Cardiac muscle cell (in vitro differentiated cells and primary cell): ENCODE results near the gene GOLGA2. TPM values are rescaled to one million over a fixed set of nuclear protein-coding genes. Genes with fewer than 3 reads are reported as not detected.

Experiments used
- DNase-seq, 2 donors: peaks; one replicate each; pipeline versions ENCODE4 v3.0.0 to v3.0.0-alpha.2; 2010 to 2017; ENCODE audit warnings: low read depth in 1 of 2, low spot score in 1 of 2
- H3K27ac ChIP-seq: fragments of 200-600 bp; sonication (generic); 2 replicates; pipeline ENCODE4 v1.5.1; 2016
- H3K27me3 ChIP-seq: fragments of 200-600 bp; sonication (generic); 2 replicates; pipeline ENCODE4 v1.6.0; 2016; ENCODE audit warnings: control low read depth
- H3K36me3 ChIP-seq: fragments of 200-600 bp; sonication (generic); 2 replicates; pipeline ENCODE4 v1.5.1; 2016; ENCODE audit warnings: control low read depth
- H3K4me1 ChIP-seq: fragments of 200-600 bp; sonication (generic); 2 replicates; pipeline ENCODE4 v1.8.1; 2017; ENCODE audit warnings: low read depth, mild to moderate bottlenecking, mixed run types
- H3K4me3 ChIP-seq: fragments of 200-600 bp; sonication (generic); 2 replicates; pipeline ENCODE4 v1.5.1; 2016; ENCODE audit warnings: mild to moderate bottlenecking
- H3K9me3 ChIP-seq: fragments of 200-600 bp; sonication (generic); 2 replicates; pipeline ENCODE4 v1.5.1; 2017; ENCODE audit warnings: low read depth, mild to moderate bottlenecking, control low read depth
- polyA plus RNA-seq: library from polyadenylated mRNA; unstranded; fragments of >200 nt; fragmentation: Nextera tagmentation; extraction: Ambion mirVana; gene quantifications from 2 replicates; pipeline ENCODE4 v1.2.1, GENCODE V29; 2016
- total RNA-seq: library from RNA; depleted of rRNA; stranded (reverse); fragments of >200 nt; gene quantifications from 2 replicates; pipeline ENCODE4 v1.2.3, GENCODE V29; 2016
- TF ChIP-seq, protein P1 (sequence below): IDR thresholded peaks from 2 replicates; pipeline ENCODE4 v1.5.1; 2012; ENCODE audit warnings: low read depth, mild to moderate bottlenecking, low read length

The GOLGA2 gene
- total and polyA plus RNA-seq, 2 experiments from 2014 or later, result 32.0 to 95.3 TPM

DNA sequence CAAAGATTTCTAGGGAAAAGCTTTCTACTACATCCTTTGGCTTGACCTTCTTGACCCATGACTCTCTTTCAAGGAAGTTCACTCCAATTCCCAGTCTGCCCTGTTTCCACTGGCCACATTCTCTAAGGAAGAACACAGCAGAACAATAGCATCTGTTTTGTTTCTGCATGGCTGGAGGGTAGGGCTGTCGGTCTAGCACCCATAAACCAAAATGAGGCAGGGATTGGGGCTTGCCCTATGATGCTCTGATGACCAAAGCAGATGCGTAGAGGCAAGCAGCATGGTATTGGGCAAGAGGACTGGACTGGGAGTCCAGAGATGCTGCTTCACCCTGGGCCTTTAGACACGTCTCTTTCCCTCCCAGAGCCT lies 24.1 kb downstream of the GOLGA2 start:
- Histone ChIP-seq H3K27ac (no peak overlapping the region), H3K27me3 (no peaks in the 10 kb centered on the region), H3K36me3 (no peaks in the 10 kb centered on the region), H3K4me3 (no peak overlapping the region), H3K9me3 (no peaks in the 10 kb centered on the region), H3K4me1 (no peaks in the 10 kb centered on the region)
- peak in 1 of 2 donors; percentile 35 for DNase-seq
- TF ChIP-seq, protein P1, sequence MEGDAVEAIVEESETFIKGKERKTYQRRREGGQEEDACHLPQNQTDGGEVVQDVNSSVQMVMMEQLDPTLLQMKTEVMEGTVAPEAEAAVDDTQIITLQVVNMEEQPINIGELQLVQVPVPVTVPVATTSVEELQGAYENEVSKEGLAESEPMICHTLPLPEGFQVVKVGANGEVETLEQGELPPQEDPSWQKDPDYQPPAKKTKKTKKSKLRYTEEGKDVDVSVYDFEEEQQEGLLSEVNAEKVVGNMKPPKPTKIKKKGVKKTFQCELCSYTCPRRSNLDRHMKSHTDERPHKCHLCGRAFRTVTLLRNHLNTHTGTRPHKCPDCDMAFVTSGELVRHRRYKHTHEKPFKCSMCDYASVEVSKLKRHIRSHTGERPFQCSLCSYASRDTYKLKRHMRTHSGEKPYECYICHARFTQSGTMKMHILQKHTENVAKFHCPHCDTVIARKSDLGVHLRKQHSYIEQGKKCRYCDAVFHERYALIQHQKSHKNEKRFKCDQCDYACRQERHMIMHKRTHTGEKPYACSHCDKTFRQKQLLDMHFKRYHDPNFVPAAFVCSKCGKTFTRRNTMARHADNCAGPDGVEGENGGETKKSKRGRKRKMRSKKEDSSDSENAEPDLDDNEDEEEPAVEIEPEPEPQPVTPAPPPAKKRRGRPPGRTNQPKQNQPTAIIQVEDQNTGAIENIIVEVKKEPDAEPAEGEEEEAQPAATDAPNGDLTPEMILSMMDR, result no peak

DNA sequence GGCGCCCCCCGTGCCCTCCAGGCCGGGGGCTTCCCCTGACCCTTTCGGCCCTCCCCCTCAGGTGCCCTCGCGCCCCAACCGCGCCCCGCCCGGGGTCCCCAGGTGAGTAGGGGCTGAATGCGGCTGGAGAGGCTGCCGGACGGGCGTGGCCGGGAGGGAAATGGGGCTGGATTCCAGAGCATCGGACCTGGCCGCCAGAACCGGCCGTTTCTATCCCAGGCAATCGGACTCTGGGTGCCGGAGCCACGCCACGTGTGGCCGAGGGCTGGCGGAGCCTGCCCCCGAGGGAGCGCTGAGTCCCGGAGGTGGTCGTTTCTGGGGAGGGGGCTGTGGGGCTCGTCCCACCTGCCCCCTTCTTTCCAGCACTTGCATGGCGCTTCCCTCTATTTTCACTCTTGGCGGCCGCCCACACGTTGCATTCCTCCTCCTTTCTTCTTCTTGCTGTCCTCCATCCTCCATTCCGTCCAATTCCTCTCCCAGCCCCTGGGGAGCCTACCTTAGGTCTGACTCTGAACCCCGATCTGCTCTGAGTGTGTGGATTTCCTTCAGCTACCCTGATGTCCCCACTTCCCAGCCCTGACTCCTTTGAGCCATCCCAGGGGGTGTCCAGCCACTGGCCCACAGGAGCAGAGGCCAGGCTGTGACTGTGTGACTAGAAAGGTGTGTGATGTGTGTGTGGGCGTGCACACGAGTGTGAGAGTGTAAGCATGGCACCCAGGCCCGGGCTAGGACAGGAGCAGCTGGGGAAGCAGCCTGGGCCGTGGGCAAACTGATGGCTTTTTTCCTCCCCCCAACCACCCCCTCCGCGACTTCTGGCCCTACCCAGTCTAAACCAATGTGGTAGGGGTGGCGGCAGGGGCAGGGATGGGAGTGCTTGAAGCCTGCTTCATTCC lies 24.7 kb downstream of the GOLGA2 start:
- no peaks in the 10 kb centered on the region for H3K36me3 ChIP-seq
- H3K9me3 ChIP-seq, result no peaks in the 10 kb centered on the region
- no peak for DNase-seq
- H3K4me1 ChIP-seq, result no peaks in the 10 kb centered on the region
- peak overlapping the region; percentile 34 for H3K4me3 ChIP-seq
- H3K27me3 ChIP-seq, result no peaks in the 10 kb centered on the region
- TF ChIP-seq, protein P1, result no peak
- no peak overlapping the region for H3K27ac ChIP-seq

DNA sequence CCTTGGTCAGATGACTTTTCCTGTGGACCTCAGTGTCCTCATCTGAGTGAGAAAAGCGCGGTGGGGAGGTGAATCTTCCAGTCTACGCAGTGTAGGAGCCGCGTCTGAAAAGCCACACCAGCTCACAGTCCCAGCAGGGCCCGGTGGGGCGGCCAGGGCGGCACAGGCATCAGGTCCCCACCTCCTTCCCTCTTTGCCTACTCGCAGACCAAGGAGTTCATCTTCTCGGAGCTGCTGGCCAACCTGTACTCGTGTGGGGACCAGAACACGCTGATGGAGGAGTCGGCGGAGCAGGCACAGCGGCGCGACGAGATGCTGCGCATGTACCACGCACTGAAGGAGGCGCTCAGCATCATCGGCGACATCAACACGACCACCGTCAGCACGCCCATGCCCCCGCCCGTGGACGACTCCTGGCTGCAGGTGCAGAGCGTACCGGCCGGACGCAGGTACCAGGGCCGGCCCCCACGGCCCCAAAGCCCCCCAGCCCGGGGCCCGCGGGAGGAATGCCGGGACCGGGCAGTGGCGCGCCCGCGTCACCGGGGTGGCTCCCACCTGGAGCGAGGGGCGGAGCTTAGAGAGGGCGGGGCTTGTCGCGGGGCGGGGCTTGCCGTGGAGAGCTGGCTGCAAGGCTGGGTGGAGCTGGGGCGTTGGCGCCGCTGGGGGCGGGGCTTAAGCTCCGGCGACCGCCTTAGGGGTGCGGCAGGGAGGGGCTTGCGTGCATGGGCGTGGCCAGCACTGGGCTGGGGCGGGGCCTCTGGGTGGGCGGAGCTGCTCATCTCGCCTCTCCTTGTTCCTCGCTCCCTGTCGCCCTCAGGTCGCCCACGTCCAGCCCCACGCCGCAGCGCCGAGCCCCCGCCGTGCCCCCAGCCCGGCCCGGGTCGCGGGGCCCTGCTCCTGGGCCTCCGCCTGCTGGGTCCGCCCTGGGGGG lies 25.6 kb downstream of the GOLGA2 start:
- DNase-seq, result peak; percentile 63 to 89
- Histone ChIP-seq H3K36me3 (no peaks in the 10 kb centered on the region), H3K27ac (no peak overlapping the region), H3K4me3 (peak overlapping the region; percentile 34), H3K9me3 (no peaks in the 10 kb centered on the region), H3K27me3 (no peaks in the 10 kb centered on the region), H3K4me1 (no peaks in the 10 kb centered on the region)
- TF ChIP-seq, protein P1, result no peak

DNA sequence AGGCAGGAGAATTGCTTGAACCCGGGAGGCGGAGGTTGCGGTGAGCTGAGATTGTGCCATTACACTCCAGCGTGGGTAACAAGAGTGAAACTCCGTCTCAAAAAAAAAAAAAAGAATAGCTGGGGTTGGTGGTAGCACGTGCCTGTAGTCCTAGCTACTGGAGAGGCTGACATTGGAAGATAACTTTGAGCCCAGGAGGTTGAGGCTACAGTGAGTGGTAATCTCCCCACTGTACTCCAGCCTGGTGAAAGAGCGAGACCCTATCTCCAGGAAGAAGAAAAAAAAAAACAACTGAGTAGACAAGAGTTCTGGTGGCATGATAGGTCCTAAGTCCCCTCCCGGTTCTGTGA lies 26.3 kb downstream of the GOLGA2 start:
- H3K4me3 ChIP-seq, result no peak overlapping the region
- DNase-seq, result no peak

DNA sequence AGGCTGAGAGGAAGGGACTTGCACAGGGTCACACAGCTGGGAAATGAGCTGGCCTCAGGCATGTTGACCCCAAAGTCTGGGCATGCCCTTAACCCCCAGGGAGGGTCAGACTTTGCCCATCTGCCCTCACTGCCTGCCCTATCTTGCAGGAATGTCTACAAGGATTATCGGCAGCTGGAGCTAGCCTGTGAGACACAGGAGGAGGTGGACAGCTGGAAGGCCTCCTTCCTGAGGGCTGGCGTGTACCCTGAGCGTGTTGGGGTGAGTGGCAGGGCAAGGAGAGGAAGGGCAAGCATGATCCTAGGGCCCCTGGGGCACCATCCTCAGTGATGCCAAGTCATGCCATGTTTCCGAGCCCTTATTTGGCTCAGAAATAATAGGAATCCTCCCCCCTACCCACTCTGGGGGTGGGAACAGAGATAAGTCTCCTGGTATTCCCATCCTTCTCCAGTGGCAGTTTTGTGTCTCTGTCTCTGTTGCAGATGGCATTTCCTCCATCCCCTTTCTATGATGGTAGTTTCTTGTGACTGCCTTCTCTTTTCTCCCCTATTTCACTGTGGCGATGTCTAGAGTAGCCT lies 28.5 kb downstream of the GOLGA2 start:
- H3K27ac ChIP-seq, result no peak overlapping the region
- no peak for DNase-seq
- H3K4me3 ChIP-seq, result no peak overlapping the region
- H3K27me3 ChIP-seq, result no peaks in the 10 kb centered on the region
- H3K4me1 ChIP-seq, result no peaks in the 10 kb centered on the region
- H3K9me3 ChIP-seq, result no peaks in the 10 kb centered on the region
- H3K36me3 ChIP-seq, result no peaks in the 10 kb centered on the region
- TF ChIP-seq, protein P1, result no peak

More for the DNA sequence above, 26.3 kb downstream of the GOLGA2 start:
- Histone ChIP-seq H3K4me1 (no peaks in the 10 kb centered on the region), H3K36me3 (no peaks in the 10 kb centered on the region), H3K9me3 (no peaks in the 10 kb centered on the region), H3K27ac (no peak overlapping the region), H3K27me3 (no peaks in the 10 kb centered on the region)
- TF ChIP-seq, protein P1, result no peak
